ENCODE measurements around the gene AGRN. TPM values are rescaled to one million over a fixed set of nuclear protein-coding genes. Genes with fewer than 3 reads are reported as not detected.

The AGRN gene
- total RNA-seq, 1 donor from 2014 or later = 109 TPM

DNA sequence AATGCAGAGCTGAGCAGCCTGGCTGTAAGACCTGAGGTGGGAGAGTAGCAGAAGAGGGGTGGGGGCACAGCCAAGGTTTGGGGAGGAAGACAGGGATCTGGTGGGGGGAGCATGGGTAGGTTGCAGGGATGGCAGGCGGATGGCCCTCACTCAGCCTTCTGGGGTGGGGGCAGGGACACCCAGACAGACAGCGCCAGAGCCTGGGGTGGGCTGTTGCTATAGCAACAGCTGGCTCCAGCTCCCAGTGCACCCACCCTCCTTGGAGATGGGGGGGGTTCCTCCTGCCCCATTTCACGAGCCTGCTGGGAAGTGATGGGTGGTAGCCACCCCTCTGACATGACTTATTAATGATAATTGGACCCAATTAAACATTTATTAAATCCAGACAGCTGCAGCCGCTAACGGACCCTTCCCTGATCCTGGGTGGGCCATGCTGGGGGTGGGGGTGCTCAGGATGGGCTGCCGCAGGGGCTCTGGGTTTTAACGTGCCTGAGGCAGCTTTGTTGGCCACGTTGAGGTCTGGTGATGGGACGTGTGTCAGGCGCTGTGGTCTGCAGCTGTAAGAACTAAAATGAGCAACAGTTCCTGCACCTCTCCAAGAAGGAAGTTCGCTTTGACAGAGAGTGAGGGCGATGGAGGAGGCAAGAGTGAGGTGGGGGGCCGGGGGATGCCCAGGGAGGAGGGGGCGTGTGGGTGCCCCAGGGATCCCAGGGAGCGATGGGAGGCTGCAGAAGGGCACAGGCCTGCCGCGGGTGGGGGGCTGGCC, 19.4 kb downstream of the AGRN start:
- Histone ChIP-seq H3K4me1 (peaks cover 8 to 10% of the 10 kb centered on the region in 2 donors), H3K9me3 (no peaks in the 10 kb centered on the region), H3K4me3 (no peak overlapping the region), H3K36me3 (peaks cover 0 to 3% of the 10 kb centered on the region in 2 donors), H3K27ac (no peak overlapping the region), H3K27me3 (no peaks in the 10 kb centered on the region)
- TF ChIP-seq, protein P1, sequence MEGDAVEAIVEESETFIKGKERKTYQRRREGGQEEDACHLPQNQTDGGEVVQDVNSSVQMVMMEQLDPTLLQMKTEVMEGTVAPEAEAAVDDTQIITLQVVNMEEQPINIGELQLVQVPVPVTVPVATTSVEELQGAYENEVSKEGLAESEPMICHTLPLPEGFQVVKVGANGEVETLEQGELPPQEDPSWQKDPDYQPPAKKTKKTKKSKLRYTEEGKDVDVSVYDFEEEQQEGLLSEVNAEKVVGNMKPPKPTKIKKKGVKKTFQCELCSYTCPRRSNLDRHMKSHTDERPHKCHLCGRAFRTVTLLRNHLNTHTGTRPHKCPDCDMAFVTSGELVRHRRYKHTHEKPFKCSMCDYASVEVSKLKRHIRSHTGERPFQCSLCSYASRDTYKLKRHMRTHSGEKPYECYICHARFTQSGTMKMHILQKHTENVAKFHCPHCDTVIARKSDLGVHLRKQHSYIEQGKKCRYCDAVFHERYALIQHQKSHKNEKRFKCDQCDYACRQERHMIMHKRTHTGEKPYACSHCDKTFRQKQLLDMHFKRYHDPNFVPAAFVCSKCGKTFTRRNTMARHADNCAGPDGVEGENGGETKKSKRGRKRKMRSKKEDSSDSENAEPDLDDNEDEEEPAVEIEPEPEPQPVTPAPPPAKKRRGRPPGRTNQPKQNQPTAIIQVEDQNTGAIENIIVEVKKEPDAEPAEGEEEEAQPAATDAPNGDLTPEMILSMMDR (IDR thresholded peaks at IDR 0.05) = no peak
- no peak for DNase-seq (ENCODE audit: low spot score in 2 of 2)
- intact Hi-C loops (cut with DNase I) = no loop called here

DNA sequence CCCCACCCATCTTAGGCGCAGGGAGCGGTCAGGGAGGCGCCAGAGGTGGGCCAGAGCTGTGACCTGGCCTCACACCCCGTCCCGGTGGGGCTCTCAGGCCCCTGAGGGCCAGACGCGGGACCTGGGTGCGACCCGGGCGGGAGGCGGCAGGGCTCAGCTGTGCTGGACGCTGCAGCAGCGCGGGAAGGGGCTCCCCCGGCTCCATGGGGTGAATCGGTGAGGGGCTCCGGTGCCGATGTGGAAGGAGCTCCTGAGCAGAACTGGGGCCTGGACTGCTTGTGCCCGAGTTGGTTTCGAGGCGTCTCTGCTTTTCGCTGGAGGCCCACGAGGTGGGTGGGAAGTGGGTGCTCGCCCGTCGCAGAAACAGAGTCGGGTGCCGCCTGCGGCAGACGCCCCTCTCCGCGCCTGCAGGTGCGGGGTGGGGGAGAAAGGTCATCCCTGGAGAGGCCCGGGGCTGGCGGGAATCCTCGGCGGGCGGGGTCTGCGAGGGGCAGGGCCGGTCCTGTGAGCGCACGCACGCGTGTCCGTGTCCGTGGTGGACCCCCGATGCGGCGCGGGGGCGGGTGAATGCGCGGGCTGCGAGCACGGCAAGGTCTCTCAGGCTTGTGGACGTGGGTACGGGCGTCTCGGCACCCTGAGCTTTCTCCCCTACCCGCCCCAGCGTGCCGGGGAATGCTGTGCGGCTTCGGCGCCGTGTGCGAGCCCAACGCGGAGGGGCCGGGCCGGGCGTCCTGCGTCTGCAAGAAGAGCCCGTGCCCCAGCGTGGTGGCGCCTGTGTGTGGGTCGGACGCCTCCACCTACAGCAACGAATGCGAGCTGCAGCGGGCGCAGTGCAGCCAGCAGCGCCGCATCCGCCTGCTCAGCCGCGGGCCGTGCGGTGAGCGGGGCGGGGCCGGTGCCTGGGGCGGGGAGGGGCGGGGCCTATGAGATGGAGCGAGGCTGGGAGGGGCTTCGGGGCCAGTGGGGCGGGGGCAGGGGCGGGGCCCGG, 20.4 kb downstream of the AGRN start:
- H3K27ac ChIP-seq = no peak overlapping the region
- DNase-seq (ENCODE audit: low spot score in 2 of 2) = peak in 1 of 2 donors; percentile 76
- peak overlapping the region; percentile 46 to 74 for H3K4me3 ChIP-seq
- H3K9me3 ChIP-seq = no peaks in the 10 kb centered on the region
- H3K4me1 ChIP-seq = peaks cover 8 to 10% of the 10 kb centered on the region in 2 donors
- intact Hi-C loops (cut with DNase I) = loop anchor here (1.0 kb wide), 1 partner anchor 21 kb away; no protein-coding TSS in a partner anchor
- no peaks in the 10 kb centered on the region for H3K27me3 ChIP-seq
- H3K36me3 ChIP-seq = peaks cover 3 to 5% of the 10 kb centered on the region in 2 donors
- TF ChIP-seq, protein P1 (IDR thresholded peaks at IDR 0.05) = peak in 1 of 3 experiments; percentile 27

DNA sequence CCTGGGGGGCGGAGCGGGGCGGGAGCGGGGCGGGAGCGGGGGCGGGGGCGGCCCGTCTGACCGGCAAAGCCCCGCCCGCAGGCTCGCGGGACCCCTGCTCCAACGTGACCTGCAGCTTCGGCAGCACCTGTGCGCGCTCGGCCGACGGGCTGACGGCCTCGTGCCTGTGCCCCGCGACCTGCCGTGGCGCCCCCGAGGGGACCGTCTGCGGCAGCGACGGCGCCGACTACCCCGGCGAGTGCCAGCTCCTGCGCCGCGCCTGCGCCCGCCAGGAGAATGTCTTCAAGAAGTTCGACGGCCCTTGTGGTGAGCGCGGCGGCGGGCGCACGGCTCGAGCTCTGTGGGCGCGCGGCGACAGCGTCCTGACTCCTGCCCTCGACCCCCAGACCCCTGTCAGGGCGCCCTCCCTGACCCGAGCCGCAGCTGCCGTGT, 21.2 kb downstream of the AGRN start:
- Histone ChIP-seq H3K27ac (no peak overlapping the region), H3K9me3 (no peaks in the 10 kb centered on the region), H3K4me3 (peak overlapping the region in 1 of 2 donors; percentile 23), H3K36me3 (peaks cover 10 to 11% of the 10 kb centered on the region in 2 donors), H3K27me3 (no peaks in the 10 kb centered on the region), H3K4me1 (peaks cover 8 to 10% of the 10 kb centered on the region in 2 donors)
- intact Hi-C loops (cut with DNase I) = no loop called here
- no peak for DNase-seq (ENCODE audit: low spot score in 2 of 2)
- TF ChIP-seq, protein P1 (IDR thresholded peaks at IDR 0.05) = no peak

DNA sequence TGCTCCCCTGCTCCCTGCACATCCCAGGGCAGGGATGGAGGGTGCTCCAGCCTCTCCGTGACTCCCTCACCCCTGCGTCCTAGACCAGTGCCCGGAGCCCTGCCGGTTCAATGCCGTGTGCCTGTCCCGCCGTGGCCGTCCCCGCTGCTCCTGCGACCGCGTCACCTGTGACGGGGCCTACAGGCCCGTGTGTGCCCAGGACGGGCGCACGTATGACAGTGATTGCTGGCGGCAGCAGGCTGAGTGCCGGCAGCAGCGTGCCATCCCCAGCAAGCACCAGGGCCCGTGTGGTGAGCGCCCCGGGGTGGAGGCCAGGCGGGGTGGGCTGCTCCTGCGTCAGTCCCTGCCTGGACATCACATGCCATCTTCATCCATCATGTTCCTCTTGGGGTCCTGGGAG, 22.0 kb downstream of the AGRN start:
- peaks cover 8 to 10% of the 10 kb centered on the region in 2 donors for H3K4me1 ChIP-seq
- no peak overlapping the region for H3K4me3 ChIP-seq
- no peaks in the 10 kb centered on the region for H3K27me3 ChIP-seq
- no peak overlapping the region for H3K27ac ChIP-seq
- intact Hi-C loops (cut with DNase I) = no loop called here
- H3K9me3 ChIP-seq = no peaks in the 10 kb centered on the region
- H3K36me3 ChIP-seq = peaks cover 15 to 18% of the 10 kb centered on the region in 2 donors
- DNase-seq (ENCODE audit: low spot score in 2 of 2) = no peak
- TF ChIP-seq, protein P1 (IDR thresholded peaks at IDR 0.05) = no peak

DNA sequence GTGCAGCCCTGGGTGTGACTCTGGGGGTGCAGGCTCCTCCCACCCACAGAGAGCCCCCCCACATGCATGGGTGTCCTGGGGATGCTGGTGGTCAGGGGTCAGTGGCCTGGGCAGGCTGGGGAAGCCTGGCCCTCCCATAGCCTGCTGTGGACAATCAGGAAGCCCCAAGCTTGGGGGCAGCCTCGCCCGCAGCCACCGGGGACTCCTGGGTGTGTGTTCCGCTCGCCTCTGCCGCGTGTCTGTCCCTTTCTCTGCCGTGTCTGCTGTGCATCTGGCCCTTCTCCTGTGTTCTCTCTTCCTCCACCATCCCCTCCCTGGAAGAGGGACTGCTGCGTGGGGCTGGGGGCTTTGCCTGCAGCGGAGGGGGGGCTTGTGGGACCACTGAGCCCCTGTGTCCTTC, 22.9 kb downstream of the AGRN start:
- intact Hi-C loops (cut with DNase I) = no loop called here
- Histone ChIP-seq H3K4me1 (peaks cover 8 to 10% of the 10 kb centered on the region in 2 donors), H3K27me3 (no peaks in the 10 kb centered on the region), H3K27ac (no peak overlapping the region), H3K9me3 (no peaks in the 10 kb centered on the region), H3K36me3 (peaks cover 15 to 18% of the 10 kb centered on the region in 2 donors), H3K4me3 (no peak overlapping the region)
- no peak for DNase-seq (ENCODE audit: low spot score in 2 of 2)
- TF ChIP-seq, protein P1 (IDR thresholded peaks at IDR 0.05) = no peak

All from ascending aorta (tissue), 2 donors.